Activated CD8-positive, alpha-beta memory T cell treated with anti-CD3 and anti-CD28 coated beads for 4 hours (primary cell): ENCODE measurements around the gene DGUOK.
"Not testable (repeated sequence)": the region's sequence is repeated elsewhere in the genome, so short reads cannot be mapped to it uniquely, and the experiment has no call there.

Source experiments
- DNase-seq, 2 donors: peaks; one replicate each; pipeline ENCODE4 v3.0.0-alpha.2; 2020; ENCODE audit warnings: low read depth in 2 of 2

Gene DGUOK

DNA sequence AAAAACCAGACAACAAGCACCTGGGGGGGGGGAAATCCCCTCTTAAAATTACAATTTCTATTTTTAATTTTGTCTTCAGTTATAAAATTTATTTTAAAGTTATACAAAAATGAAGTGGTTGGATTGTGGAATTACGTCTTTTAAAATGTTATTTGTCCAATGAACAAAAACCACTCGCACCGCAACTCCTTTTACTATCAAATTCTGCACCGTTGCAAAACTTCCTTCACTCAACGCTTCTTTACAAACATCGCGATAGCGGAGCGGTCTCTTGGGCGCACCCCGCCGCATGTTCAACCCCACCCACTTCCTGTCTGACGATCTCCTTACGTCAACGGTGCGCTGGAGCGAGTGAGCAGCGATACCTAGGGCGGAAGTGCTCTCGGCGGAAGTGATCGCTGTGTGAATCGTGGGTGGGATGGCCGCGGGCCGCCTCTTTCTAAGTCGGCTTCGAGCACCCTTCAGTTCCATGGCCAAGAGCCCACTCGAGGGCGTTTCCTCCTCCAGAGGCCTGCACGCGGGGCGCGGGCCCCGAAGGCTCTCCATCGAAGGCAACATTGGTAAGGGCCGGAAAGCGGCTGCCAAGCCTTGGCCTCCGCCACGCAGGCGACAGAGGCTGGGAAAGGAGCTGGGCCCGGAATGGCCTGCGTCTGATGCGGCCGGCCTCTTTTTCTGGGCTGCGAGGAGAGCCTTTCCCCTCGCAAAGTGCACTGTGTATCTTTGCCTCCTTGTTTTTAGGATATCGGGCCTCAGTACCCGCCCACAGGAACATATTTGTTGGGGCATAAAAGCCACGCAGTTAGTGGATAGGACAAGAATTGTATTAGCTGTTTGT is at the start of gene DGUOK:
Gene DGUOK, plus strand, starts transcription at position 388 of the 835 bp plus-strand sequence. Its CDS starts 31 bp downstream, at position 419.
- DNase-seq, result peak; percentile 96 to 97

DNA sequence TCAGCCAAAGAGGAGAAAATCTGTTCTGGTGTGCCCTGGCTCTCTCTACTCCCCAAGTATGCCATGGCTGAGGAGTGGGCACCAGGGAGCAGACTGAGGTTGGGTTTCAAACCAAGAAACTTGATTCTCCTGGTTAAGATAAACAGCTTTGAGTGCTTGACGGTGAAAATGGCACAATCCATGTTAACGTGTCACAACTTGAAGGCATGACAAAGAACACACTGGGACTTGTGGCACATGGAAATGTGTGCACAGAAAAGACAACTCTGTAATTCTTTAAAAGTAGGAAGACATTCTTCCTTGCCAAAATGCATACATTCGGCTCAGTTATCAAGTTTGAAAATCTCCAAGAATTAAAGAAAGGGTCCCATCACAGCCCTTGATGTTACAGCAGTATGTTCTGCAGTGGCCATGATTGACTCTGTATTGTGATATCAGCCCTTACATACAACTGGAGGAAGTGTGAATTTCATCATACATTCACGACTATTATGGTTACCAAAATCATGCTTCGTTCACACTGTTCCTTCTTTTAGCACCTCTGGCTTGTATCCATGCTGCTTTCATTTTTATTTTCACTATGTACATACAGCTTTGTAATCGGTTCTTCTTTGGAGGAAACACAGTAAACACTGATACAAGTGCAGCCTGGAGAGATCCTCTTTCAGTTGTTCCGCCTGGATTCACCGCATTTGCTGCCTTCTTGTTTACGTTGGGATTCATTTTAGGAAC is 49.4 kb upstream of the DGUOK start:
- no peak for DNase-seq

DNA sequence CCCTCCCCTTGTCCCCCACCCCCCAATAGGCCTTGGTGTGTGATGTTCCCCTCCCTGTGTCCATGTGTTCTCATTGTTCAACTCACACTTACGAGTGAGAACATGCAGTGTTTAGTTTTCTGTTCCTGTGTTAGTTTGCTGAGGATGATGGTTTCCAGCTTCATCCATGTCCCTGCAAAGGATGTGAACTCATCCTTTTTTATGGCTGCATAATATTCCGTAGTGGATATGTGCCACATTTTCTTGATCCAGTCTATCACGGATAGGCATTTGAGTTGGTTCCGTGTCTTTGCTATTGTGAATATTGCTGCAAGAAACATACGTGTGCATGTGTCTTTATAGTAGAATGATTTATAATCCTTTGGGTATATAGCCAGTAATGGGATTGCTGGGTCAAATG is 48.7 kb upstream of the DGUOK start:
- not testable (repeated sequence) for DNase-seq

DNA sequence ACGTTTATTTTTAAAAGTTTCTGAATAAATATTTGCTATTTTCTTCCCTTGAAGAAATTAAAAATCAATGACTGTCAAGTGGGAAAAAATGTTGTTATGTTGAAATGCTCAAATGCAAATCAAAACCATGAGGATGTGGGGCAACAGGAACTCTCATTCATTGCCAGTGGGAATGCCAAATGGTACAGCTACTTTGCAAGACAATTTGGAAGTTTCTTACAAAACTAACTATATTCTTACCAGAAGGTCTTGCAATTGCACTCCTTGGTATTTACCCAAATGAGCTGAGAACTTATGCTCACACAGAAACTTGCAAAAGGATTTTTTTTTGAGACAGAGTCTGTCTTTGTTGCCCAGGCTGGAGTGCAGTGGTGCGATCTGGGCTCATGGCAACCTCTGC is 41.3 kb upstream of the DGUOK start:
- DNase-seq, result no peak

DNA sequence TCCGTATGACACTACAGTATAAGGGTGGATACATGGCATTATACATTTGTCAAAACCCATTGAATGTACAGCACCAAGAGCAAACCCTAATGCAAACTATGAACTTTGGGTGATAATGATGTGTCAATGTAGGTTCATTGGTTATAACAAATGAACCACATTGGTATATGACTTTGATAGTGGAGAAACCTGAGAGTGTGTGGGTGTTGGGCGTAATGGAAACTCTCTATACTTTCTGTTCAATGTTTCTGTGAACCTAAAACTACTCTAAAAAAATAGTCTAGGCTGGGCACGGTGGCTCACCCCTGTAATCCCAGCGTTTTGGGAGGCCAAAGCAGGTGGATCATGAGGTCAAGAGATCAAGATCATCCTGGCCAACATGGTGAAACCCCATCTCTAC is 40.3 kb upstream of the DGUOK start:
- DNase-seq, result no peak

DNA sequence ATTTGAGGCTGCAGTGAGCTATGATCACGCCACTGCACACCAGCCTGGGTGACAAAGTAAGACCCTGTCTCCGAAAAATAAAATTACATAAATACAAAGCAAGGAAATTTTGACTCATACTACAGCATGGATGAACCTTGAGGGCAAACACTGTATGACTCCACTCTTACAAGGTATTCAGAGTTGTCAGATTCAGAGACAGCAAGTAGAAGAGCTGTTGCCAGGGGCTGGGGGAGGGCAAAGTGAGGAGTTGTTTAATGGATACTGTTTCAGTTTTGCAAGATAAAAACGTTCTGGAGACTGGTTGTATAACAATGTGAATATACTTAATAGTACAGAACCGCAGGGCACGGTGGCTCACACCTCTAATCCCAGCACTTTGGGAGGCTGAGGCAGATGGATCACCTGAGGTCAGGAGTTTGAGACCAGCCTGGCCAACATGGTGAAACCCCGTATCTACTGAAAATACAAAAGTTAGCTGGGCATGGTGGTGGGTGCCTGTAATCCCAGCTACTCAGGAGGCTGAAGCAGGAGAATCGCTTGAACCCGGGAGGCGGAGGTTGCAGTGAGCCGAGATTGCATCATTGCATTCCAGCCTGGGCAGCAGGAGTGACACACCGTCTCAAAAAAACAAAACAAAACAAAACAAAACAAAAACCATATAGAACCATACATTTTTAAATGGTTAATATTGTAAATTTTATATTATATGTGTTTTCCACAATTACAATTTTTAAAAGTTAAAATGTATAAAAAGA is 38.9 kb upstream of the DGUOK start:
- not testable (repeated sequence) for DNase-seq

DNA sequence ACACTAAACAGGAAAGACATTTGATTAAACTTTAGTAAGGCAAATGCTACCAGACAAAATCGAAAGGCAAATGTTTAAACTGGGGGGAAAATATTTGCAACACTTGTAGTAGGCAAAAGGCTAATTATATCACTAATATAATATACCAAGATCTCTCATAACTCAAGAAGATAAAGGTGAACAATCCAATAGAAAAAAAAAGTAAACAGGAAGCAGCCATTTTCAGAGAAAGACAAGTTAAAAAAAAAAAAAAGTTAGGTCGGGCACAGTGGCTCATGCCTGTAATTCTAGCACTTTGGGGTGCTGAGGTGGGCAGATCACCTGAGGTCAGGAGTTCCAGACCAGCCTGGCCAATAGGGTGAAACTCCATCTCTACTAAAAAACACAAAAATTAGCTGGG is 38.3 kb upstream of the DGUOK start:
- no peak for DNase-seq

DNA sequence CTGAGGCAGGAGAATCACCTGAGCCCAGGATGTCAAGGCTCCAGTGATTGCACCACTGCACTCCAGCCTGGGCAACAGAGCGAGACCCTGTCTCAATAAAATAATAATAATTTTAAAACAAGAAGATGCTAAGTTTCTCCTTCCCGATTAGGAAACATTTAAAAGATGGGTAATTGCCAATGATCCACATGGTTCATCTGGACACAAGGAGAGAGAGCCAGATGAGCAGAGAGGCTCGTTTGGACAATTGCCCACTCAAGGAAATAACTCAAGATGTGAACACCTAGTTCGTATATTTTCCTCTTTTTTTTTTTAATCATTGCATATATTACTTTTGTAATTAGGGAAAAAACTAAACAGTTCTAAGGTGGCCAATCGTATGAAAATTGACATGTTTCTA is 37.5 kb upstream of the DGUOK start:
- no peak for DNase-seq

DNA sequence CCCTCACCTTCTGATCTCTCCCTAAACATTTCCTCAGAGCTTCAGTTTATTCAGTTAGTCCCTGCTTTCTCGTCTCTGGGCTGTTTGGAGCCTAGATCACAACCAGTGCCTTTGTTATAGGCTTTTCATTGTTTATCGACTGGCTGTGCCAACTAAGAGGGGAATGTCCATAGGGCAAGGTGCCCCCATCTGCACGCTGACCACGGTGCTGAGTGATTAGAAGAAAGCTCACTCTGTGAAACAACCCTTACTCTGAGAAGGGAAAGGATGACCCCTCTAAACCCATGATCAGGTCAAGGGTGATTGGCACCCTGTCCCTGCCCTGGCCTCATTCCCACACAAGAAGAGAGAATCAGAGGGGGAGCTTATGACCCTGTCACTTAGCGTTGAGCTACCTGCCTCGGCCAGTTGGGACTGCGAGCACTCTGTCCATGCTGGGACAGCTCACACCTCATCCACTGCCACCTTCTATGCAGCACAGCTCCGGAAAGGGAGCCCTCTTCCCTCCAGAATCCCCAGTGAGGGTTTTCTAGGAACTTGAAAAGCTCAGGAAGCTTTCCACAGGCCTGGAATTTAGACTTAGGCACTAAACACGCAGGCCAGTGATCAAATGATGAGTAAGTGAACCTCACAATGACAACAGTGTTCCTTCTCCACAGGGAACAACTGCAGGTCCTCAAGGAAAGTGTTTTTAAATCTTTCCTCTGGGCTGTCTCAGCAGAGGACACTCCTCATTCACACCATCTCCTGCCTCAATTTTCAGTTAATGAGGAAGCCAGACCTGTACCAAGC is 36.2 kb upstream of the DGUOK start:
- DNase-seq, result no peak

DNA sequence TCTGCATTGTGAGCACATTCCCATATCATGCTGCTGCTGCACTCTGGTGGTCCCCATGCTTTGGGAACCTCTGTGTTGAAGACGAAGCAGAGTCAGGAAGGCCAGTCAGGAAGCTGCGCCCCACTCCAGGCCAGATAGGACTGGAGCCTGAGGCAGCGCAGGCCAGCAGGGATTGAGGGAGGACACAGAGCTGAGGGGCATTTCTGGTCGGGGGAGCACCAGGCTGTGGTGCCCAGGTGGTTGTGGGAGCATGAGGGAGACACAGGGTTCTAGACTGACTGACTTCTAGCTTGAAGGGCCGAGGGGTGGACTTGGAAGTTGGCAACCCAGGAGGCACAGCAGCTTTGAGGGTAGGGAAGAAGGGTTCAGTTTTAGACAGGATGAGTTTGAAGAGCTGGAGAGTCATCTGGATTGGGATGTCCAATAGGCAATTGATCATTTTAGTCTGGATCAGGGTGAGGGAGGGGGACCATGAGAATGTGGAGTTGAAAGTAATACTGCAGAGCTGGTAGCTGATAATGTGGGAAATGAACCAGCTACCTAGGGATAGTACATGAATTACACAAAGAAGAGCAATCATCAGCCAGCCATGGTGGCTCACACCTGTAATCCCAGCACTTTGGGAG is 35.3 kb upstream of the DGUOK start:
- no peak for DNase-seq

DNA sequence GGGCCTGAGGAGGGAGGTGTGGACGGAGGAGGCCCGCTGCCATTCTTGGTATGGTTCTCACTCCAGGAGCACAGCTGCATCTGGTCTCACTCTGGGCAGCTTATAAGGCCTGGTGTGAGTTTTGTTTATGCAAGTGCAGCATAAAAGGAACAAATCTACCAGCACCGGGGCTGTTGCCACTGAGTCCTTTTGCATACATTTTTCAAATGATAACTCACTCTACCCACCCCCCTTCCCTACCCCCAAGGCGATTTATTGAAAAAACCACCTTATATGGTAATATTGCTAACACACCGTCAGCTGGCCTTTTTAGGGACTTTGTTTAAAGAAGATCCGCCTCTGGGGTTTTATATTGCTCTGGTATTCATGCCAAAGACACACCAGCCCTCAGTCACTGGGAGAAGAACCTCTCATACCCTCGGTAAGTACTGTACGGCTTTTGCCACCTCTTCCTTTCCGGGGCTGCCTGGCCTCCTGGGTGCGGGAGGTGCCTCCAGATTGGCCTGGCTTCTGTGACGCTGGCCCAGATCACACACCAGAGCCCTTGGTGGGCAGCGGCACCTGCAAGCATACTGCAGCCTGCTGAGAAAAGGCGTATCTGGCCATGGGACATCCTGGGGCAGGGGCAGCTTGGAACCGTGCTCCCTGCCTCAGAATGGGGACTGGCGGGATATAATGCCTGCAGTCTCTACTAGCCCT is 33.9 kb upstream of the DGUOK start, which contains the start of gene ACTG2:
Gene ACTG2, plus strand, starts transcription at position 378 of the 699 bp plus-strand sequence. CDS start 8,304 bp downstream, outside the sequence.
- no peak for DNase-seq

DNA sequence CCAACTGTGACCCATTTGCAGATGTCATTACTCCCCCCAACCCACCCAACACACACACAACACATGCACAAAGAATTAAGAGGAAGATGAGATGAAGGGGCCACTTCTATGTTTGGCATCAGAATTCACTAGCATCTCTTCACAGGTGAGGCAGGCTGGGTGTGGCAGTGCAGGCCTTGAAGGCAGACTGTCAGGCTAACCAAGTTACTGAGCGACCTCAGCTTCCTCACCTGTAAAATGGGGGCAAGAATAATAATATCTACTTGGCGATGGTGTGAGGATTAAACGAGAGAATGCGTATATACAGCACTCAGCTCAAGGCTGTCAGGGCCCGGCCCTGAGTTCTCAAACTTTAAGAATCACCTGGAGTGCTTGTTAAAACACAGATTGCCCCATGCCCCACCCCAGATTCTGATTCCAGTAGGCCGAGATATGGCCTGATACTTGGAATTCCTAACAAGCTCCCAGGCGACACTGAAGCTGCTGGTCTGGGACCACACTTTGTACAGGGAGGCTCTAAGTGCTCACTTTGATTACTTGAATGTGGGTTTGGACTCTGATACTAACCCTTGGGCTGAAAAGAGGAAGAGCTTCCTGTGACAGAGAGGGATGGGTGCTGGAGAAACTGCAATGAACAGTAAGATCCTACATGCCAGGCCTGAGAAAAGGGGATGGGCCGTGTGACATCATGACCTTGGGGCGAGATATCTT is 32.8 kb upstream of the DGUOK start:
- DNase-seq, result no peak

DNA sequence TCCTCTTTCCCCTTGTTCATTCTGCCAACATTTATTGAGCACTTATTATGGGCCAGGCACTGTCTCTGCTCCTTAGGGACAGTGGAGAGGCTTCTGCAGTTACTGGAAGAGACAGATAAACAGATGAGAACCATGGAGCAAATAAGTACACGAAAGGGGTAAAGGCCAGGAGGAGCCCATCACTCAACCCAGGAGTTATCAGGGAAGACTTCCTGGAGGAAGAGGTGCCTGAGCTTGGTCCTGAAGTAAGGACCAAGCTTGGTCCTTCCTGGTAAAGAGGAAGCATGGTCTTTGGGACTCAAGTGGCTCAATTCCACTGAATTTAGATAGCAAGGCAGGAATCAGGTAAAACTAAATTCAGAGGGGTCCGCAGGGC is 32.2 kb upstream of the DGUOK start:
- no peak for DNase-seq

DNA sequence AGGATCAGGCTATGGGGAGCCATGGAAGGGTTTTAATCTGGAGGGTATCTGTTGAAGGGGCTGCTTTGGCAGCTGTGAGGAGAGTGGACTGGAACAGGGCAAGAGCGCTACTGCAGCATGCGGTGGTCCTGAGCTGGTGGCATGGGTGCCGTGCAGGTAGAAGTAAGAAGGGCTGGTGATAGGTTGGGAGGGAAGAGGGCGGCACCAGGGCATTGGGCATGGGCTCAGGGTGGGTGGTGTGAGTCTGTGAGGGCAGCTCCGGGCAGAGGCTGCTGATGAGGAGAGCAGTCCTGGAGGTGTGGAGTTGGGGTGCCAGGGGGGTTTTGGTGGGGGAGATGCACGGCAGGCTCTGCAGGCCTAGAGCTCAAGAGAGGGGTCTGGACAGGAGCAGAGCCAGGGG is 31.8 kb upstream of the DGUOK start:
- DNase-seq, result no peak

DNA sequence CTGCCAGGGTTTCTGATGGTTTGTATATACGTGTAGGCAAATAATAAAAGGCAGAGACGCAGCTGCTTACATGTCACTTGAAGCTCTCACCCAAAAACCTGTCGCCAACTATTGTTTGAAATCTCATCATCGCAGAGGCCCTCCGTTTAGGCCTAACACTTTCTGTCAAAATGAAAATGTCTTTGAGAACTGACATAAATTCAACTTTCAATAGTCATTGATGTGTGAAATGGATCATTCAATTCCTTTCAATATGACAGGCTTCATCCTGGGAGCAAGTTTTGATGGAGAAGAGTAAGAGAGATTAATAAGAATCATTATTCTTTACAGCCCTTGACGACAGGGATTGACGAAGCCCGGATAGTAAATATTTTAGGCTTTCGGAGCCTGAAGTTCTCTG is 31.2 kb upstream of the DGUOK start:
- no peak for DNase-seq

DNA sequence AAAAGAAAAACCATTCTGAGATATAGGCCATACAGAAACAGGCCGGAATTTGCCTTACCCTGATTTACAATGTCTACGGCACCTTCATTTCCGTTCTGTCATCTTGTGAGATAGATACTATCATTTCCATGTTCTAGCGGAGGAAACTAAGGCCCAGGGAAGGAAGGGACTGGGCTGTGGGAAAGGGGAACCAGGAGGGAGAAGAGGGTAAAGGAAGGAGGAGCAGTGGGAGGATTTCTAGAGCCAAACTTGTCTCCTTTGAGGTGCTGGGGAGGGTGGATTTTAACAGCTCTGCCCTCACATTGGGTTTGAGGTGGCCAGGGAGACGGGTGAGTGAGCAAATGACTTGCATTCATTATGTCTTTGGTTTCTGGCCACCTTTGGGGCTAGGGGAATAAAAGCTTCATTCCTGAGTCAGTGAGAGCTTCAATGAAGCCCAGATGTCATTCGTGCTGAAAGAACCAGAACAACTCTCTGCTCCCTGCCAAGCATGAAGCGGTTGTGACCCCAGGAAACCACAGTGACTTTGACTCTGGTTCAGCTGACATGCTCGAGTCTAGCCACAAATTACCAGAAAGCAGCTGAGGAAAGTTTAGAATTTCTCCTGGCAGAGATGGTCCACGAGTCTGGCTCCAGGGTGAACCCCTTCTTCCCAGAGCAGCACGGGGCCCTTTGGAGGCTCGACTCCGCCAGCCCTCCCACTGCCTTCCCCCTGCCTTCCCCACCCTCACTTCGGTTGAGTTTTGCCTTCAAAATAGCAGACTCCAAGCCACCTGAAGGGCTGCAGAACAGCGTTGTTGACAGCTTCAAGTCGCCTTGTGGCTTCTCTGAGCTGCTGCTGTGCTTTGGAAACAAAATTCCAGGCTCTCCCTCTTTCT is 30.1 kb upstream of the DGUOK start:
- peak in 1 of 2 donors; percentile 17 for DNase-seq

DNA sequence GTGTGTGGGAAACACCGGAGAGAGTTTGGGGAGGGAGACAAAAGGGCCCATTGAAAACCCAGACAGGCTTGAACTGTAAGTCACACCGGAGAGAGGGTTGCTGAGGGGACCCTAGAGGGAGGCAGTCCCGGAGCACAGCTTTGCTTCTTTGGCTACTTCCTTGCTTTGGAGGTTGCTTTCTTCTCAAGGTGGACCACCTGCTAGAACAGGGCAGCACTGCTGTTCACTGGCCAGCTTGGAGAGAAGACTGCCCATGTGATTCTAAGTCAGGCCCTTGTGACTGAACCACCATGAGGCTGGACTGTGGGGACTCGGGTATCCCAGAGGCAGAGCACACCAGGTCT is 29.5 kb upstream of the DGUOK start:
- DNase-seq, result no peak

DNA sequence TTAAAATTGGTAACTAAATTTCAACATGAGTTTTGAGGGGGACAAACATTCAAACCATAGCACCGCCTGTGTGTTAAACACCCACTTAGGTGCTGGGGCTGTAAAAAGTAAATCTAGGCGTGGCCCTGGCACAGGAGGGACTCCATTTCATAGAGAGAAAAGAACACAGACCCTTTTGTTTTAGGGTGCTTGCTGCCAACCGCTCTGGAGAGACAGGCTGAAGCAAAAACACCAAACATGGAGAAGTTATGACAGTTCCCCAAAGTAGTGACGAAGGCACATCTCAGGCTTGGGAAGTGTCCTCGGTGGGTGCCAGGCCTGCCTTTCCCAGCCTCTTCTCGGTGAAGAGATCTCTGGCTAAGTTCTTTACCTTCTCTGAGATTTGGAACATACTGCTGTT is 28.7 kb upstream of the DGUOK start:
- DNase-seq, result no peak

DNA sequence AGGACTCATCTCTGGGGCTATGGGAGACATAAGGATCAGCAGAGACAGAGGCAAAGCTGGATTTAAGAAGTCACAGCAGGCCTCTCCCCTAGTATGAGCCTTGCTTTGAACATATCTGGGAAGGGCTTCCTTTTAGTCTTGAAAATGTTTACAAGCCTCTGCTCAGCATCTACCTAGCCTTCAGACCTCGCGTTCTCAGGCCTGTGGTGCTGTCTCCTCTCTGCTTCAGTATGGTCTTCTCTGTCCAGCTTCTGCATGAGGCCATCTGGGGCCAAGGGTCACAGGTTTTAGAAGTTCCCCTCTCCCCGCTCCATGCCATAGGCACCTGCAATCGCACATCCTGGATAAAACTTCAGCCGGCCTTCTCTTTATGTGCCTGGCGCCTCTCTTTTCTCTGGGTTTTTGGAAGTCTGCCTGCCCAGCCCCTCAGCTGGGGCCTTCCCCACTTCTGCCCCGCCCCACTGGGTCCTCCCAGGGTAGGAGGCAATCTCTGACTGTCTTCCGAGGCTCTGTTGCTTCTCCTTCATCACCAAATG is 26.8 kb upstream of the DGUOK start:
- no peak for DNase-seq
